ENCODE measurements around the gene DOK5. TPM values are rescaled to one million over a fixed set of nuclear protein-coding genes. Genes with fewer than 3 reads are reported as not detected.

Gene DOK5
- total and polyA plus RNA-seq, 9 donors = 0.24 to 38.3 (median 2.4) TPM; not detected in 1

DNA sequence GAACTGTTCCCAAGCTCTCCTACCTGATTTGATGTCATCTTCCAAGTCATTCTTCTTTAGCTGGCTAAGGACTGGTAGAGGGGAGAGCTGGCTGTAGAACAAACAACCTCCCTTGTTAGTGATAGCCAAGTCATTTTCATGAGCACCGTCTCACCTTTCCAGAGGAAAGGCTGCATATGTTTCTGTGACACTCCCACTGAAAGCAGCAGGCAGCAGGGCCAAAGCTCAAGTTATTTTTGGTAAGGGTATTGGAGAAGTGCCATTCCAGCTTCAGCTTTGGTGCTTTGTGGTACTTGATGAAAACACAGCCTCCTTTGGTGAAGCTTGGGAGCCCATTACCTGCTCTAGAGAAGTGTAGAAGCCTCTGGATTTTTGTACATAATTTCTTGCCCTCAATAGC, 5.4 kb upstream of the DOK5 start:
- no peaks in the 10 kb centered on the region for H3K9me3 ChIP-seq
- no peaks in the 10 kb centered on the region for H3K27me3 ChIP-seq
- no peak overlapping the region for H3K4me3 ChIP-seq
- no peak for TF ChIP-seq POLR2A (IDR thresholded peaks at IDR 0.05)
- TF ChIP-seq, protein P1, sequence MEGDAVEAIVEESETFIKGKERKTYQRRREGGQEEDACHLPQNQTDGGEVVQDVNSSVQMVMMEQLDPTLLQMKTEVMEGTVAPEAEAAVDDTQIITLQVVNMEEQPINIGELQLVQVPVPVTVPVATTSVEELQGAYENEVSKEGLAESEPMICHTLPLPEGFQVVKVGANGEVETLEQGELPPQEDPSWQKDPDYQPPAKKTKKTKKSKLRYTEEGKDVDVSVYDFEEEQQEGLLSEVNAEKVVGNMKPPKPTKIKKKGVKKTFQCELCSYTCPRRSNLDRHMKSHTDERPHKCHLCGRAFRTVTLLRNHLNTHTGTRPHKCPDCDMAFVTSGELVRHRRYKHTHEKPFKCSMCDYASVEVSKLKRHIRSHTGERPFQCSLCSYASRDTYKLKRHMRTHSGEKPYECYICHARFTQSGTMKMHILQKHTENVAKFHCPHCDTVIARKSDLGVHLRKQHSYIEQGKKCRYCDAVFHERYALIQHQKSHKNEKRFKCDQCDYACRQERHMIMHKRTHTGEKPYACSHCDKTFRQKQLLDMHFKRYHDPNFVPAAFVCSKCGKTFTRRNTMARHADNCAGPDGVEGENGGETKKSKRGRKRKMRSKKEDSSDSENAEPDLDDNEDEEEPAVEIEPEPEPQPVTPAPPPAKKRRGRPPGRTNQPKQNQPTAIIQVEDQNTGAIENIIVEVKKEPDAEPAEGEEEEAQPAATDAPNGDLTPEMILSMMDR (IDR thresholded peaks at IDR 0.05) = no peak
- no peak for TF ChIP-seq EP300 (IDR thresholded peaks at IDR 0.05)
- no peak overlapping the region for H3K27ac ChIP-seq
- no peaks in the 10 kb centered on the region for H3K4me1 ChIP-seq (ENCODE audit: insufficient read depth)
- no peak for DNase-seq
- WGBS, 3 donors = 19 to 41% (median 27%) methylated on average over 1 of the region's 1 CpG
- intact Hi-C loops (cut with DNase I) = no loop called here
- H3K36me3 ChIP-seq = no peaks in the 10 kb centered on the region

DNA sequence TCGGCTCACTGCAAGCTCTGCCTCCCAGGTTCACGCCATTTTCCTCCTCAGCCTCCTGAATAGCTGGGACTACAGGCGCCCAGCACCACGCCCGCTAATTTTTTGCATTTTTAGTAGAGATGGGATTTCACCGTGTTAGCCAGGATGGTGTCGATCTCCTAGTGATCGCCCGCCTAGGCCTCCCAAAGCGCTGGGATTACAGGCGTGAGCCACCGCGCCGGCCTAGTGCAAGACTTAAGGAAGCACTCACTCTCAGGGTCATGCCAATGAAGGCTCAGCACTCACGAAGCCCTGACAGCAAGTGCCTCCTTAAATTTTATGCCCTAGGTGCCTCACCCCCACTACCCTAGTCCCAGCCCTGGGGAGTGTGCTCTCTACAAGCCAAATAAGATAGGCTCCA, 4.7 kb upstream of the DOK5 start:
- WGBS, 3 donors = 96 to 98% (median 97%) methylated on average over 15 of the region's 15 CpGs
- no peaks in the 10 kb centered on the region for H3K9me3 ChIP-seq
- no peak overlapping the region for H3K4me3 ChIP-seq
- no peaks in the 10 kb centered on the region for H3K4me1 ChIP-seq (ENCODE audit: insufficient read depth)
- no peak for TF ChIP-seq POLR2A (IDR thresholded peaks at IDR 0.05)
- TF ChIP-seq, protein P1 (IDR thresholded peaks at IDR 0.05) = no peak
- no peak for TF ChIP-seq EP300 (IDR thresholded peaks at IDR 0.05)
- no peak for DNase-seq
- no peaks in the 10 kb centered on the region for H3K36me3 ChIP-seq
- no peaks in the 10 kb centered on the region for H3K27me3 ChIP-seq
- intact Hi-C loops (cut with DNase I) = no loop called here
- no peak overlapping the region for H3K27ac ChIP-seq

DNA sequence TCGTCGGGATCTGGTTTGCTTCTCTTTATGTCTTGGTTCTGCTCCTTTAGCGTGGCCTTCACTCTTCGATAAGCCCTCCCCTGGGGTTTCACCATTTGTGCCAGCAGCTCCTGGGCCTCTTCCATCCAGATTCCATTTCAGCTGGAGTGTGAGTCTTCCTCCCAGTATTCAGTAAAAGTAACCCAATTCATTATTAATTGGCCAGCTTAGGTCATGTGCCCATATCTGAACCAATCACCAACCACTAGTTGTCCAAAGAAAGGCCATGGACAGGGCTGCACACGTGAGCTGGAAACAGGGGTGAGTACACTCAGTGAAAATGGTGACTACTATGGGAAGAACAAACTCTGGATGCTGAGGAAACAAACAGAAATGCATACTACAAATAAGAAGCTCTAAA, 2.8 kb upstream of the DOK5 start:
- Histone ChIP-seq H3K4me1 (ENCODE audit: insufficient read depth) (peaks cover 1% of the 10 kb centered on the region), H3K27ac (no peak overlapping the region), H3K36me3 (no peaks in the 10 kb centered on the region), H3K27me3 (no peaks in the 10 kb centered on the region), H3K4me3 (no peak overlapping the region), H3K9me3 (no peaks in the 10 kb centered on the region)
- intact Hi-C loops (cut with DNase I) = no loop called here
- WGBS, 3 donors = 85 to 90% (median 90%) methylated on average over 5 of the region's 5 CpGs
- no peak for DNase-seq
- TF ChIP-seq, protein P1 (IDR thresholded peaks at IDR 0.05) = no peak
- TF ChIP-seq EP300 (IDR thresholded peaks at IDR 0.05) (no peak), POLR2A (IDR thresholded peaks at IDR 0.05) (no peak)

DNA sequence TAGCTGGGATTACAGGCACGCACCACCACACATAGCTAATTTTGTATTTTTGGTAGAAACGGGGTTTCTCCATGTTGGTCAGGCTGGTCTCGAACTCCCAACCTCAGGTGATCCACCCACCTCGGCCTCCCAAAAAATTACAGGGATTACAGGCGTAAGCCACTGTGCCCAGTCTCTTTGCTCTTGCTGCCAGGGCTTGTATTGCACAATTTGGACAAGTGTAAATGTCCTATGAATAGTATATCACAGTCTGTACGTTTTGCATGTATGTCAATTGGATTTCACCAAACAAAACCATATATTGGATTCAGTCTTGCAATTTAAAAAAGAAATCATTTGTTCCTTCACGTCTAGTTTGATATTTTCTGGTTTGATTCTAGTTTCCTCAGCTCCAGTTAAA, 2.1 kb upstream of the DOK5 start:
- no peak overlapping the region for H3K4me3 ChIP-seq
- no peaks in the 10 kb centered on the region for H3K36me3 ChIP-seq
- peaks cover 1% of the 10 kb centered on the region for H3K4me1 ChIP-seq (ENCODE audit: insufficient read depth)
- intact Hi-C loops (cut with DNase I) = no loop called here
- H3K27ac ChIP-seq = no peak overlapping the region
- DNase-seq = no peak
- 86% methylated on average over 7 of the region's 7 CpGs for WGBS, 3 donors
- TF ChIP-seq, protein P1 (IDR thresholded peaks at IDR 0.05) = no peak
- TF ChIP-seq EP300 (IDR thresholded peaks at IDR 0.05) = no peak
- no peaks in the 10 kb centered on the region for H3K9me3 ChIP-seq
- H3K27me3 ChIP-seq = no peaks in the 10 kb centered on the region

DNA sequence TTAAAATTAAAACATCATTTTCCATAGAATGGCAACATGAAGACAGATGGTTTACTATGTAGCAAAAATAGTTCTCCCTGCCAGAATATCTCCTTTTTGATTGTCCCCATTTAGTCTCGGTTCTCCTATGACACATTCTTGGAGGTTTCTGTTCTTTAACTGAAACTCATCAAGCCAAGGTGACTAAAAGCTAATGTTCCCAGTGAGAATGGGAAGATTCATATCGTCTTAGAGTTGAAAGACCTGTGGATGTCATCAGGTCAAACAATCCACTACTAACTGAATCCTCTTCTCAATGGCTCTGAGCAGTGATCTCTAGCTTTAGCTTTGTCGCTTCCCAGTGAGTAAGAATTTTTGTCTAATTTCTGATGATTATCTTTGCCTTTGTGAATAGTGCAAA, 1.3 kb upstream of the DOK5 start:
- Histone ChIP-seq H3K27ac (no peak overlapping the region), H3K4me1 (ENCODE audit: insufficient read depth) (peaks cover 1% of the 10 kb centered on the region)

More for the DNA sequence above, 1.3 kb upstream of the DOK5 start:
- no peak for DNase-seq
- Histone ChIP-seq H3K4me3 (no peak overlapping the region), H3K36me3 (no peaks in the 10 kb centered on the region), H3K9me3 (no peaks in the 10 kb centered on the region), H3K27me3 (no peaks in the 10 kb centered on the region)
- TF ChIP-seq POLR2A (IDR thresholded peaks at IDR 0.05) = no peak
- no peak for TF ChIP-seq EP300 (IDR thresholded peaks at IDR 0.05)
- TF ChIP-seq, protein P1 (IDR thresholded peaks at IDR 0.05) = no peak
- WGBS, 3 donors = 36 to 39% (median 36%) methylated on average over 3 of the region's 3 CpGs
- intact Hi-C loops (cut with DNase I) = no loop called here

Measured in ovary (tissue), 9 donors.